NCI-H1048 (cell line): ENCODE measurements around the gene ARHGEF3.

Experiments
- DNase-seq: peaks from one replicate; lab custom pipeline; 2025; lab: John Stamatoyannopoulos, UW

The ARHGEF3 gene

DNA sequence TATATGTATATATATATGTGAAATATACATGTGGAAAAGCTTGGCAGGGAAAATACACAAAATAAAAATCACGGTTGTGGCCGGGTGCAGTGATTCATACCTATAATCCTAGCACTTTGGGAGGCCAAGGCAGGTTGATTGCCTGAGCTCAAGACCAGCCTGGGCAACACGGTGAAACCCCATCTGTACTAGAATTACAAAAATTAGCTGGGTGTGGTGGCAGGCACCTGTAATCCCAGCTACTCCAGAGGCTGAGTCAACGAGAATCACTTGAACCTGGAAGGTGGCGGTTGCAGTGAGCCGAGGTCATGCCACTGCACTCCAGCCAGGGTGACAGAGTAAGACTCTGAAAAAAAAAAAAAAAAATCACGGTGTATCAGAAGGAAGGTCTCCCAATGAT, 20.8 kb upstream of the ARHGEF3 start:
- no peak for DNase-seq

DNA sequence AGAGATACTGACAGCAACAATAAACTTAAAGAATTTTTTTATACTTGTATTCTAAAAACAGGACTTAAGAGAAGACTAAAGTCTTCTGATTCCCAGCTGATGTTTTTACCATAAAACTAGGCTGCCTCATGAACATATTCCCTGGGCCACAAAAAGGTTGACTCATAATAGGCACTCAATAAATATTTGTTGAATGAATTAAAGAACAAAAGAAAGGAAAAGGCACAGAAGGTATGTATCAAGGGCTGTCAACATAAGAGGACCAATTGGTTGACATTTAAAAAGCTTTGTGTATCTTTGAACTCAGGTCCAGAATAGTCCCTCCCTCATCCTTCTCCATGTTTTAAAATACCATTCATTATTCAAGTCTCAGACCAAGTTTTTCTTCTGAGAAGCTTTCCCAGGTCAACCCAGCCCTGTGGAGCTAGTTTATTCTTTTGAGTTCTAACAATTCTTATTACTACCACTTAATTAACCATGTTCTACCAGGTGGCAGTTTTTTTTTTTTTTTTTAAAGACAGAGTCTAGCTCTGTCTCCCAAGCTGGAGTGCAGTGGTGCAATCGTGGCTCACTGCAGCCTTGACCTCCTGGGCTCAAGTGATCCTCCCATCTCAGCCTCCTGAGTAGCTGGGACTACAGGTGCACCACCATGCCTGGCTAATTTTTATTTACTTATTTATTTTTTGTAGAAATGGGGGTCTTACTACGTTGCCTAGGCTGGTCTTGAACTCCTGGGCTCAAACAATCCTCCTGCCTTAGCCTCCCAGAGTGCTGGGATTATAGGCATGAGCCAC, 17.5 kb upstream of the ARHGEF3 start:
- no peak for DNase-seq

DNA sequence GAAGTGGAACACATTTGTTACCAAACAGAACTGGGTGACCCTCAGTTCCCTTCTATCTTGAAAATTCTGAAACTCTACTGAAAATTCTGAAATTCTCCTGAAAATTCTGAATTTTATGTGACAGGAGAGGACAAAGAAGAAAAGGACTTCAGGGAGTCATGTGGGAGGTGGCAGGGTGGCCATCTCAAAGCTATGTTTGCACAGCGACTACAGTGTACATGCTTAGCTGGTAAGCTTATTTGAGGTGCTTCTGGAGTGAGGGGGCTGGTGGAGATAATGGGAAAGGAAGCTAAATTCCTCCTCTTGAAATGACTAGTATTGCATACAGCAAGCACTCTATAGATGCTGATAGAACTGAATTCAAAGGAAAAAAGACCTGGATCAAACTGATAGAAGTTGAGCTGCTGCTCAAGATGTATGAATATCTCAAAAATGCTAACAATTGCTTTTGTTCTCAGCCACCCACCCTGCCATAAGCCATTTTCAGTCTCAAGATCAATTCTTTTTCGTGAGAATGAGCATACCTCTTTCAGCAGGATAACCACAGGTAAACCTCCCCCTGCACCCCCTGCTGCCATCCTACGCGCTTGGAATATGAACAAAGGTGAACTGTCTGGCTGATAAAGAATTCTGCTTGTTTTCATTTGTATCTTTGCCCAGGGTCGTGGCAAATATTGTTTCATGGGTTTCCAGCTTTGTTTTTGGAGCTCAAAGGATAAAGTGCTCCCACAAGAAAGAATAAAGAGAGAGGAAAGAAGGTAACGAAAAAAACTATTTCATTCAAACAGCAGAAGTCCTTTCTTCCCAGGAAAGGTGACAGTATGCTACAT, 16.6 kb upstream of the ARHGEF3 start:
- no peak for DNase-seq

DNA sequence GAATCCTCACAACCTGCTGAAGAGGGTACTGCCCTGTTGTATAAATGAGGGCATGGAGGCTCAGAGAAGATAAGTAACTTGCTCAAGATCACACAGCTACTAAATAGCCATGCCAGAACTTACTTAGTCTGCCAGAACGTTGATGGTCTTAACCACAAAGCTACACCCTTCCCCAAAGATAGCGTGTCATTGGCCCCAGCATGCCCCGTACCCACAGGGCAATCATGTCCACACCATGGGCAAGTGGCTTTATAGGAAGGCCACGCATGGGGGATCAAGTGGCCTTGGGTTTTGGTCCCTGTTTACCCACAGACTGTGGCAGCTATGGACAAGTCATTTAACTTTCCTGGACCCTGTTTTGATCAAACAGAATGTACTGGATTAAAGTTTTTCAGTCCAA, 15.9 kb upstream of the ARHGEF3 start:
- no peak for DNase-seq

DNA sequence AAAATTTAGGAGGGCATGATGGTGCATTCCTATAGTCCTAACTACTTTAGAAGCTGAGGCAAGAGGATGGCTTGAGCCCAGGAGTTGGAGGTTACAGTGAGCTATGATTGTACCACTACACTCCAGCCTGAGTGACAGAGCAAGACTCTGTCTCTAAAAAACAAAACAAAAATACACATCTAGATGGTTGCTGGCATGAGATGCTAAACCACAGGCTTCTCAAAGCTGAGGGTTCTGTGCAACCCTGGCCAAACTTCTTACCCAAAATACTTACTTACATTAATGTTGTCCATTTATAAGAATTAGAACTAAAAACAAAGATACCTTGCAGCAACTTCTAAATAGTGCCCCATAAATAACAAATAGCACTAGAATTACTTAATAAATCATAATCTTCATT, 14.3 kb upstream of the ARHGEF3 start:
- DNase-seq: no peak

DNA sequence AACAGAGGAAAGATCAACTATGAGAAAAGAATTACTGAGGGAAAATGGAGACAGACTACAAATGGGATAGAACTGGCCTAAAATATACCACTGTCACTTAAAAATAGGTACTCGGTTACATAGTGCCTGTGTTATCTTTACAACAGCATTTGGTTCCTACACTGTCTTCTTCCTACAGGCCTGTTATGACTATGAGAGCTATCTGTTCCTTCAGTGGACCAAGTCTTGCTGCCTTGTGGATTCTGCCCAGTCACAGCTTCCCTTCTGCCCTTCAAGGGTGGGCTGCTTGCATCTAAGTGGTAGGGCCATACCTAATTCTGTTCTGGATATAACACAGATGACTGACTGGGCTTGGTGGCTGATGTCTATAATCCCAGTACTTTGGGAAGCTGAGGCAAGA, 13.8 kb upstream of the ARHGEF3 start:
- no peak for DNase-seq

DNA sequence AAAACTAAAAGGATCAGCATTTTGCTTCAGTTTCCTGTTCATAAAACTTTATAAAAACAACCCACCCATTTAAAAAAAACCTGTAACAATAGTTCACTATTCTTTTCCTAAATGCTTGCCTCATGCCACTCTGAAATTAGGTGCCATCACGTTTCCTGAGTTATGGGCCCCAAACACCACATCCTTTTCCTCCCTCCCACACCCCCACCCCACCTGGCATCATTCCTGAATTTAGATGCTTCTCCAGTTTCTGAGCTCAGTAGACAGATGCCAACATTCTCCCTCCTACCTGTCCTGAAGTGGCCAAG, 11.9 kb upstream of the ARHGEF3 start:
- DNase-seq: no peak

DNA sequence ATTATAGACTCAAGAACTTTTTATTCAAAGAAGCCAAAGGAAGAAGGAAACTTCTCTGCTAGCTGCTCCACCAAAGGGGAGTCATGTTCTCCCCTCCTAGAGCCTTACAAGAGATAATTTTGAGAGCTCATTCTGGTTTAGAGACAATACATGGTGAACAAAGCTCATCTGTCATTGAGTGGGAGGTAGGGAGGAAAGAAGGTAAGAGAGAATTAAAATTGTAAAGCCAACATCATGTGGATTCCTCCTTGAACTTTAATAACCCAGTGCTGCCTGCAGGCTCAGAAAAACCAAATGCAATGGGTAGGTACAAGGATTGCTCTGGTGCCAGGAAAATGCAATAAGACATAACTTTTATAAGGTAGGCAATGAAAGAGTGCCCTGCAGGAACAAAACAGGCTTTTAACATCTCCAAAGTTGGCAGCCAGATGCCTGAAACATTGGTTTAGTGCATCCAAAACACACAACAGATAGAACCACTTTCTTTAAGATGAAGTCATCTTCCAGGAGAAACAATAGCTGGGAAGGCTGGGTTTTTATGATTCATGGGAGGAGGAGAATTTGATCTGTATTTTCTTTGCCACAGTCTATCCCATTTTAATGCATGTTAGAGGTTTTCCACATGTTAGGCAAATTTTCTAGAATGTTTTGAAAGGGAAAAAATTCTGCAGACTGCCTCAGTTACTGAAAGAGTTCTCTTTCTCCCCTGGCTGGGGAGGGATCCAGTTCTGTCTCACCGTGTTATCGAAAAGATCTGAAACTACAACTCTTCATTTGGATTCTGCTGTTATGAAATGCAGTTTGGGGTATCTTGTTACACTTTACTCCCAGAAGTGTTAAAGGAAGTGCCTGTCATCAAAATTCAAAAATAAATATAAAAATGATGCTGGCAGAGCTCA, 11.3 kb upstream of the ARHGEF3 start:
- no peak for DNase-seq

DNA sequence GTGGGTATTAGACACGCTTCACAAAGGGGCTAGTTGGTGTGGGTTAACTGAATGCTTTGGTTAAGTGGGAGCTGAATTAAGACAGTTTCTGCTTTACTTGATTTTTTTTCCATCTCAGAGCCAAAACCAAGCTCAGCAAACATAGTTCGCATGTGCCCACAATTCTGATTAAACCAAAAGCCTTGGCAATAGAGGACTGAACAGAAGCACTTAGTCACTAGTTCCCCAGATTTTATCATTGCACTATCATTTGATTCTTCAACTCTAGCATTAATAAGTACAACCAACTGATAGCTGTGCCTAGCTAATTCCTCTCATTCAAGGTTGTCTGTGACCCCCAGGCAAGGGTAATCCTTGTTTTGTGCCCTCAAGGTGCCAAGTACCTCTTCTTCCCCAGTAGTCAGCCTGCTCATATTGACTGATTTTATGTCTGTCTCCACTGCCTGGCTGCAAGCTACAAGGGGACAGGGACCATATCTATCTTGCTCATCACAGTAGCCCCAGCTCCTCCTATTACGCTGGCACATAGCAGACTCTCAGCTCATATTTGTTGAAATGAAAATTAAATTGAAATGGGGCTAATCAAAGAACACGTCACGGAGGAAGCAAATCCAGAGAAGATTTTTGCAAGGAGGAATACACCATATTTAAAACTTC, 9.9 kb upstream of the ARHGEF3 start:
- no peak for DNase-seq

DNA sequence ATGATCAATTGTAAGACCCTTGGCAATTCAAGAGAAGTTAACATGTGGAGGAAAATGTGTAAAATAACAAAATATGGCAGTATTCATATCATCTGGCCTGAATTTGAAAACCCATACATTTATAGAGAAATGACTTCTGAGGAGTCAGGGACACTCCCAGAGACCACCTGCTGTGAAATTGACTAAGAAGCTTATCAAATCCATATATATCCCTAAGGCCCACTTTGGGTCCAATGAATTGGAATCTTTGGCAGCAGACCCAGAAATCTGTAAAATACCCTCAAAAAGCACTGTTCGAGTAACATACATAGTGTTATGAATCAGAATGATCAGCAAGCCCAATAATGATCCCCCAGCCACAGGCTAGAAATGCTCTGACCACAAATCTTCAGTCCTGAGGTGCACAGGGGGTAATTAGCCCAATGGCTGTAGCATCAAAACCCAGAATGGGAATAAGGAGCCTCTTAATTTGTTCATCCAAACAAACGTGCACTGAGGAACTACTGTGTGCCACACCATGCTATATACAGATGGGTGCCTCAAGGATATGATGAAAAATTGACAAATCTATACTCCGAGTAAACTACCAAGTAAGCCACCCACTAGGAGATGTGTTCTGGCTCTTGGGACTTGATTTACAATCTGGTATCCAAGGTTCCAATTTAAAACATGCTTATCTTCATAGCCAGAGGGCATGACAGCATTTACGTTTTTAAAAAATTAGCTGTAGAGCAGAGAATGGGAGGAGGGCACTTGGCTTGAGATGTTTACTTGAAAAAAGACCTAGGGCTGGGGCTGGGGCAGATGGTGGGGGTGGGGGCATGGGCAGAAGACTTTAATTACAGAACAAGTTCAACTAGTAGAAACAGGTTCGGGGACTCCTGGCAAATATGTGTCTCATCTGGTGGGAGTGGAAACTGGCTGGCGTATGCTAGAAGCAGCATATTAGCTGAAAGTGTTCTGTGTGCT, 9.1 kb upstream of the ARHGEF3 start:
- no peak for DNase-seq

DNA sequence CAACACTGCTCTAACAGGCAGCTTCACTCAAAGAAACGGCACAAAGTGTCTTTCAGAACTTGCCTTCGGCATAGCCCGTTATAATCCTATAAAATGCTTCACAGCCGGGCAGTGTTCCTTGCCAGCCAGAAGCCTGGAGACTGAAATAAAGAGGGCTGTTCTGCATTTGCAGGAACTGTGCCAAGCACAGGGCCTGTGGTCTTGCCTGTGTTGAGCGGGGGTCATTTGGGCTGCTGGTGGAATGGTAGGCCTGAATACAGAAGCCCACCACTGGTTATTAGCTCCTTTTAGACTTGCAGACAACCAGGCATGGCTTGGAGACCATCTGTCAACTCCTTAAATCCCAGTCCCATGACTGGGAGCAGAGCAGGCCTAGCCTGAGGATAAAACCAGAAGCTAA, 4.7 kb upstream of the ARHGEF3 start:
- no peak for DNase-seq

DNA sequence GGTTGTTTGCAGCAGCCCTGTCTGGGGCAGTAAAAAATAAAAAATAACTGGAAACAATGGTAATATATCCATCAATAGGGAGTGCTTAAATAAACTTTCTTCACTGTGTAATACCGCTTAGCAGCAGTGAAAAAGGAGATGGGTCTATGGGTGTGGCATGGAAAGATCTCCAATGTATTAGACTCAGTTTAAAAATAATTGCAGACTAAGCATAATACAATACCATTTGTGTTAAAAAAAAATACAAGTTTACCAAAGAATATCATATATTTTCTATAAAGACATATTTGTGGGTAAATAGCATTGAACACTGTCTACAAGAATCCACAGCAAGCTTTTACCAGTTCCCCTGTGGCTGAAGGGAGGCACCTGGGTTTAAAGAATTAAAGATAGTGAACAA, 1.0 kb upstream of the ARHGEF3 start:
- no peak for DNase-seq

DNA sequence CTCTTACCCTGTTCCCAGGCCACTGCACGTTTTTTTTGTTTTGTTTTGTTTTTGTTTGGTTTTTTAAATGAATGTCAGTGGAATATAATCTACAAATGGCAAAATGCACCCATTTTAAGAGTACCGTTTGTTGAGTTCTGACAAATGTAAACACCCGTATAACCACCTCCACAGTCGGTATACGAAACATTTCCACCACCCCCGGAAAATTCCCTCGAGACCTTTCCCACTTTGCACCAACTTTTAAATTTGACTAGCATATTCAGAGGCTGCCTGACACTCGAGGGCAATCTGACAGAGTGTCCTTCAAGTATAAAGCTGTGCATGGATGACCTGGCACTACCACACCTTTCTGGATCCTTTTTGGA, 613 bp upstream of the ARHGEF3 start:
- DNase-seq: no peak

DNA sequence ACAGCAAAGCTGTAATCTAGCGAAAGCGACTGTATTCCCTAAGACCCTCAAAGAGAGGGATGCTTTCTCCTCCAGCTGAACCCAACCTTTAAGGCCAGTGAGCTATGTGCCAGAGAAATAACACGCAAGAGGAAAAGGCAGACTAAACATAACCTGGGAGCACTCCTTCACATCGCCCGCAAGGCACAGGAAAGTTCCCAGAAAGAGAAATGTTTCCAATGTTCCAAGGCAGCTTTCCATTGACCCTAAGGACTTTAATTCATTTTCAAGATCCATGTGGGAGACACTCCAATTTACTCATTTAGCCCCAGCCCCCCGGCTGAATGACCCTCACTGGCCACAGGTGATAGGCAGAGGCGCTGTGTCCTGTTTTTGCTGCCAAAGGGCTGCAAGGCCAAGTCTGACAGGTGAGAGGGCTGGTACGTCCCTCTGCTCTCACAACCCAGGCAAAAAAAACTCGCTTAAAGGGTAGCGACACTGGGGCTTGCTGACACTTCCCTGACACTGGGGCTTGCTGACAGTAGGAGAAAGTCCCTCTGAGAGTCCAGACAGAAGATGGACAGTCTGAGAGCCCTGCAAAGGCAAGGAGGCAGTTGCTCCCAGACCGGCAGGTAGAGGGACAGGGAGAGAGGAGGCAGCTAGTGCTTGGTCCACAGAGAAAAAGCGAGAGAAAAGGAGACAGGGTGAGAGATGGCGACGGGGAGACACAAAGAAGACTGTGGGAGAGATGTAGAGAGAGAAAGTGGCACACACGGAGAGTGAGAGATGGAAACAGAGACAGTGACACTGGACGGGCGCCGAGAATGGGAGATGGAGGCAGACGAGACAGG, 702 bp downstream of the ARHGEF3 start:
- no peak for DNase-seq

DNA sequence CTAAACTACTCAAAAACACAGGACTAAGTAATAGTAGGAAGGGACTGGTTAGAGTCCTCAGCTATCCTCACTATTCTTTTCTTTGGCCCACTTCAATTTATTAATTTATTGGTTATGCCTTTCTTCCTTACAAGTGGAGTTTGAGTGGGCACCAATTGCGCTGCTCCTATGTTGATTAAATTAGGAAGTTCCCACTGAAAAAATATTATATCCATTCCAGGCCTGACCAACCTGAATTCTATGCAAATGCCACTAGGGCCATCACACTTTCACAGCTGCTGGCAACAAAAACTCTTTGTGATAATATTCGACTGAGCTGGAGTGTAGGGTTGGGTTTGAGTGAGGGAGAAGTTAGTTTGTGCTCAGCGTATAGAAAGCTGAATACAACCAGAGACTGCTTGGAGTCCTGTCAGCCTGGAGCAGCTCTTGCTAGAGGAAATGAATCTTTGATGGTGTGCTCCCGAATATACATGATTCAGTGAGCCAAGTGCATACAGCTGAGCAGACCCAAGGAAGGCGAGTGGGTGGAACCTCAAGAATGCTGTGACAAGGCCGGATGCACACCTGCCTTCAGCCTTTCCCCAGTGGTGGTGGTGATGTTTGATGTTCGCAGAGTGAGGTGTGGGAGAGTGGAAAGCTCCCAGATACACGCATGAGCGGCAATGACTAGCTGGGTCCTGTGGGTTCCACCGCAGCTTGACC, 1.5 kb downstream of the ARHGEF3 start:
- no peak for DNase-seq

DNA sequence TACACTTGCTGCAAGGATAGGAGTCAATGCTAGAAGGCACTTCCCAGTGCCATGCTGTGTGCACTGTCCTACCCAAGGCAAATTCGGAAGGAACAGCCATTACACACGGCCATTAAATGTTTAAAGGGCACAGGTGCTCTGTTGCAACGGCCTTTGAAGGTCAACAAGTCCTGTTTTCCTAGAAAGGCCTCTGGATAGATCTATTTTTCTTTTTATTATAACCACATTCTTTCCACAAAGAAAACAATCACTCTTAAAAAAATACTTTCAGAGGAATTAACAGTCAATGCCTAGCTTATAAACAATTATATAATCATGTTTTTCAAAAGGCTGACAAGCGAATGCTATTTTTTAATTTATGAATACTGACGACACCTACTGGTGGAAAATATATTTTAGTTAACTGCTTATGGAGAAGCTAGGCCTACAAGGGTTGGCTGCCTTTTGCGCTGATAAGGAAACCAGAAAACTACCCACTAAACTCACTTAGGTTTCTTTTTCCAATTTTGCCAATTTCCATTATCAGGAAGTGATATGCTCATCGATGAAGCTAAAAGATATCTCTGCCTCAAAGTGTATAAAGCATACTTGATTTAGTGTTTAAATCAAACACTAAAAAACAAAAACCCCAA, 2.4 kb downstream of the ARHGEF3 start:
- peak; percentile 37 for DNase-seq

DNA sequence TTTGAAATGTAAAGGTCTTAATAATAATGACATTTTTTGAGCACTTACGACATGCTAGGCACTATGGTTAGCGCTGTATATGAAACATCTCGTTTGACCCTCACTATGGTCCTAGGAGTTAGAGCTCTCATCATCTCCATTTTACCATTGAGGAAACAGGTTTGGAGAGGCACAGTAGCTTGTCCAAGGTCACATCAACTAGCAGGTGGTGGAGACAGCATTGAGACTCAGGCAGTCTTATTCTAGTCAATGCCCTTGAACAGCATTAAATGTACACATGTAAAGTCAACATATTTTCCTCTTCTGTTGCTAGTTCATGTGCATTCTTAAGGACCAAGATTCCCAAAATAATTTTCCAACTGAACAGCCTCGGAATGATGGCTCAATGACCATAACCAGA, 4.8 kb downstream of the ARHGEF3 start:
- DNase-seq: no peak

DNA sequence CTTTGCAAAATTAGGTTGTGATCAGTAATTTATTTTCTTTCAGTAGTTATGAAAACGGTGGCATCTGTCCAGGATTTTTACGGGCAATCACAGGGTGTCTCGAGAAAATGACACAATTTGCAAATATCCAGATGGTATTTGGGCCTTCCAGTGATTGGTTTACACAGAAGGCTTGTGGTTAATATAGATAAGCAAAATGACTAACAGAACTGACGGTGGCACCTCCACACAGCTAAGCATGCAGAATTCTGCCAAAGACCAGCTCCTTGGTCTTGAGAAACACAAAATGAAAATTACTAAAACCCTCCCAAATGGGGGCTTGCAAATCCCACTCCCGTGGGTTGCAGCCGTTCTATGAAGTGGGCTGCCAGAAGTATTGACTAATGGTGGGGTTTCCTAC, 5.5 kb downstream of the ARHGEF3 start:
- no peak for DNase-seq

DNA sequence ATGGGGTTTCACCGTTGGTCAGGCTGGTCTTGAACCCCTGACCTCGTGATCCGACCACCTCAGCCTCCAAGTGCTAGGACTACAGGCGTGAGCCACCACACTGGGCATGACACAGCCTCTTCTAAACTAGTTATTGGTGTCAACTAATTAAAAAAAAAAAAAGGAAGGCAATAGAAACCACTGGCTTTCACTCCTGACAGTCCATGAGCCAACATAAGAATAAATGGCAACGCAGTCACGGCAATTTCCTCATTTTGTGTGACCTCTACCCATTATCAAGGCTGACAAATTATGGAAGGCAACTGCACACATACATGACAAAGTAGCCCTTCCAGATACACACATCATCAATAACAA, 5.9 kb downstream of the ARHGEF3 start:
- DNase-seq: no peak
